ENCODE results near the gene SMCO2. TPM values are rescaled to one million over a fixed set of nuclear protein-coding genes. Genes with fewer than 3 reads are reported as not detected.

SMCO2 gene
- total RNA-seq, 1 experiment from 2014 or later: not detected

GRCh38 chr12:27453421-27453820, 6.9 kb downstream of the SMCO2 start:
- DNase-seq (ENCODE audit: low read depth, low spot score) (no peak), ATAC-seq (no peak)
- H3K4me1 ChIP-seq (ENCODE audit: control insufficient read depth in 1 of 2, insufficient read depth in 2 of 2, low read length in 2 of 2): peaks cover 0 to 6% of the 10 kb centered on the region in 2 experiments; a peak in 2 of 4 replicates
- no peak overlapping the region for H3K27ac ChIP-seq (ENCODE audit: low read depth, low read length)
- H3K4me2 ChIP-seq (ENCODE audit: low read length): no peak overlapping the region
- no peak overlapping the region for H3K4me3 ChIP-seq (replicated peaks in 1 of 2; ENCODE audit: low read depth in 1 of 2, low read length in 2 of 2)
- no peaks in the 10 kb centered on the region for H3K9me2 ChIP-seq (ENCODE audit: insufficient read depth)
- RAD21 ChIA-PET (ENCODE audit: low non-redundant PET in 1 of 2, low total read pairs in 2 of 2, uncharacterized antibody in 2 of 2, unreplicated experiment in 2 of 2): no interaction called here
- POLR2A ChIA-PET: no interaction called here
- no TSS peak for BruUV-seq (replicated peaks)
- no peaks in the 10 kb centered on the region for H3K36me3 ChIP-seq (ENCODE audit: control insufficient read depth in 1 of 2, insufficient read depth in 2 of 2, low read length in 2 of 2)
- no peaks in the 10 kb centered on the region for H3K9me3 ChIP-seq (ENCODE audit: control insufficient read depth in 1 of 2, insufficient read depth in 1 of 2, low read depth in 1 of 2, low read length in 2 of 2)
- no peaks in the 10 kb centered on the region for H3K79me2 ChIP-seq (ENCODE audit: insufficient read depth, low read length)
- no peak overlapping the region for H2AFZ ChIP-seq (ENCODE audit: low read depth, low read length, poor library complexity, severe bottlenecking)
- CTCF ChIA-PET: no interaction called here
- no peaks in the 10 kb centered on the region for H3K27me3 ChIP-seq (ENCODE audit: insufficient read depth, low read length)
- no peak overlapping the region for H3K9ac ChIP-seq (ENCODE audit: low read length)
- H4K20me1 ChIP-seq (ENCODE audit: insufficient read depth): no peaks in the 10 kb centered on the region
- no peak for TF ChIP-seq CBX3 (IDR thresholded peaks at IDR 0.05; ENCODE audit: low read depth)
- no peak for TF ChIP-seq SP1 (IDR thresholded peaks at IDR 0.05; ENCODE audit: low read depth)
- no peak for TF ChIP-seq TCF7L2 (IDR thresholded peaks at IDR 0.05; ENCODE audit: borderline replicate concordance, extremely low read depth, insufficient read depth, insufficient read length)
- no peak for TF ChIP-seq SRF (IDR thresholded peaks at IDR 0.05; ENCODE audit: low read depth)
- no peak for TF ChIP-seq POLR2AphosphoS5 (IDR thresholded peaks at IDR 0.05; ENCODE audit: low read depth, low read length)
- no peak for TF ChIP-seq EZH2 (IDR thresholded peaks at IDR 0.05)
- no peak for TF ChIP-seq RAD21 (IDR thresholded peaks at IDR 0.05; ENCODE audit: low read depth)
- TF ChIP-seq MAX (IDR thresholded peaks at IDR 0.05): no peak
- TF ChIP-seq ZFX (IDR thresholded peaks at IDR 0.05): no peak
- TF ChIP-seq SIN3A (IDR thresholded peaks at IDR 0.05; ENCODE audit: low read depth): no peak
- no peak for TF ChIP-seq JUND (IDR thresholded peaks at IDR 0.05)
- no peak for TF ChIP-seq ZBTB33 (IDR thresholded peaks at IDR 0.05; ENCODE audit: extremely low read depth, insufficient replicate concordance, low read length)
- no peak for TF ChIP-seq YY1 (IDR thresholded peaks at IDR 0.05; ENCODE audit: extremely low read depth, insufficient replicate concordance, low read depth, low read length)
- no peak for TF ChIP-seq EZH2phosphoT487 (IDR thresholded peaks at IDR 0.05; ENCODE audit: borderline replicate concordance)
- TF ChIP-seq POLR2A (IDR thresholded peaks at IDR 0.05; ENCODE audit: borderline replicate concordance, extremely low read depth, insufficient read depth, insufficient read length): no peak
- no peak for TF ChIP-seq FOSL1 (IDR thresholded peaks at IDR 0.05; ENCODE audit: low read depth)
- TF ChIP-seq CEBPB (IDR thresholded peaks at IDR 0.05; ENCODE audit: low read depth): no peak
- TF ChIP-seq ELF1 (IDR thresholded peaks at IDR 0.05; ENCODE audit: borderline replicate concordance, low read depth): no peak
- no peak for TF ChIP-seq ATF3 (IDR thresholded peaks at IDR 0.05)
- TF ChIP-seq CTCF (IDR thresholded peaks at IDR 0.05 in 2 of 3, conservative IDR thresholded peaks at IDR 0.05 in 1 of 3; ENCODE audit: borderline replicate concordance in 1 of 3, insufficient read depth in 1 of 3, low read depth in 2 of 3, low read length in 2 of 3): no peak
- intact Hi-C loops (cut with micrococcal nuclease): no loop called here
